ENCODE data around the gene MGMT.

DNA sequence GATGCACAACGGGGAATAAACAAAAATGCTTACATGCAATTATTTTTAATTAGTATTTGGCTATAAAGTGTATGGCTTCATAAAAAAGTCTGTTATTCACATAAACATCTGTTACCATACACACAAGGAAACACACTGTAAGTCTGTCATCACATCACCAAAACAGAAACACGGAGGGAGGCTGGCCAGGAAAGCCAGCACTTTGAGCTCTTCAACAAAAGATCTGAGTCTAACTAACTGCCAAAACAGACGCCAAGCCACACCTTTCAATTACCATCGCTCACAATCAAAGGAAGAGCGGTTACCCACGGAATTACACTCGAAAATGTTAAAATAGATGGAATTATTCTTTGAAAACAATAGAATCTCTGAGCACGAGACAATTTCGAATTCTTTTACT is 49.2 kb upstream of the MGMT start:
- TF ChIP-seq, protein P1, sequence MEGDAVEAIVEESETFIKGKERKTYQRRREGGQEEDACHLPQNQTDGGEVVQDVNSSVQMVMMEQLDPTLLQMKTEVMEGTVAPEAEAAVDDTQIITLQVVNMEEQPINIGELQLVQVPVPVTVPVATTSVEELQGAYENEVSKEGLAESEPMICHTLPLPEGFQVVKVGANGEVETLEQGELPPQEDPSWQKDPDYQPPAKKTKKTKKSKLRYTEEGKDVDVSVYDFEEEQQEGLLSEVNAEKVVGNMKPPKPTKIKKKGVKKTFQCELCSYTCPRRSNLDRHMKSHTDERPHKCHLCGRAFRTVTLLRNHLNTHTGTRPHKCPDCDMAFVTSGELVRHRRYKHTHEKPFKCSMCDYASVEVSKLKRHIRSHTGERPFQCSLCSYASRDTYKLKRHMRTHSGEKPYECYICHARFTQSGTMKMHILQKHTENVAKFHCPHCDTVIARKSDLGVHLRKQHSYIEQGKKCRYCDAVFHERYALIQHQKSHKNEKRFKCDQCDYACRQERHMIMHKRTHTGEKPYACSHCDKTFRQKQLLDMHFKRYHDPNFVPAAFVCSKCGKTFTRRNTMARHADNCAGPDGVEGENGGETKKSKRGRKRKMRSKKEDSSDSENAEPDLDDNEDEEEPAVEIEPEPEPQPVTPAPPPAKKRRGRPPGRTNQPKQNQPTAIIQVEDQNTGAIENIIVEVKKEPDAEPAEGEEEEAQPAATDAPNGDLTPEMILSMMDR (conservative IDR thresholded peaks at IDR 0.05; ENCODE audit: low read depth in 2 of 2) = no peak
- TF ChIP-seq POLR2AphosphoS5 (IDR thresholded peaks at IDR 0.05; ENCODE audit: low read depth) = no peak
- TF ChIP-seq, protein P2, sequence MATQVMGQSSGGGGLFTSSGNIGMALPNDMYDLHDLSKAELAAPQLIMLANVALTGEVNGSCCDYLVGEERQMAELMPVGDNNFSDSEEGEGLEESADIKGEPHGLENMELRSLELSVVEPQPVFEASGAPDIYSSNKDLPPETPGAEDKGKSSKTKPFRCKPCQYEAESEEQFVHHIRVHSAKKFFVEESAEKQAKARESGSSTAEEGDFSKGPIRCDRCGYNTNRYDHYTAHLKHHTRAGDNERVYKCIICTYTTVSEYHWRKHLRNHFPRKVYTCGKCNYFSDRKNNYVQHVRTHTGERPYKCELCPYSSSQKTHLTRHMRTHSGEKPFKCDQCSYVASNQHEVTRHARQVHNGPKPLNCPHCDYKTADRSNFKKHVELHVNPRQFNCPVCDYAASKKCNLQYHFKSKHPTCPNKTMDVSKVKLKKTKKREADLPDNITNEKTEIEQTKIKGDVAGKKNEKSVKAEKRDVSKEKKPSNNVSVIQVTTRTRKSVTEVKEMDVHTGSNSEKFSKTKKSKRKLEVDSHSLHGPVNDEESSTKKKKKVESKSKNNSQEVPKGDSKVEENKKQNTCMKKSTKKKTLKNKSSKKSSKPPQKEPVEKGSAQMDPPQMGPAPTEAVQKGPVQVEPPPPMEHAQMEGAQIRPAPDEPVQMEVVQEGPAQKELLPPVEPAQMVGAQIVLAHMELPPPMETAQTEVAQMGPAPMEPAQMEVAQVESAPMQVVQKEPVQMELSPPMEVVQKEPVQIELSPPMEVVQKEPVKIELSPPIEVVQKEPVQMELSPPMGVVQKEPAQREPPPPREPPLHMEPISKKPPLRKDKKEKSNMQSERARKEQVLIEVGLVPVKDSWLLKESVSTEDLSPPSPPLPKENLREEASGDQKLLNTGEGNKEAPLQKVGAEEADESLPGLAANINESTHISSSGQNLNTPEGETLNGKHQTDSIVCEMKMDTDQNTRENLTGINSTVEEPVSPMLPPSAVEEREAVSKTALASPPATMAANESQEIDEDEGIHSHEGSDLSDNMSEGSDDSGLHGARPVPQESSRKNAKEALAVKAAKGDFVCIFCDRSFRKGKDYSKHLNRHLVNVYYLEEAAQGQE (IDR thresholded peaks at IDR 0.05; ENCODE audit: unreplicated experiment) = no peak
- TF ChIP-seq JUNB (IDR thresholded peaks at IDR 0.05; ENCODE audit: unreplicated experiment) = no peak
- TF ChIP-seq EZH2 (IDR thresholded peaks at IDR 0.05; ENCODE audit: low read depth, unreplicated experiment) = no peak
- no peak for TF ChIP-seq EZH2phosphoT487 (IDR thresholded peaks at IDR 0.05; ENCODE audit: unreplicated experiment)
- no peak for TF ChIP-seq CREB1 (CRISPR knock-in tag; IDR thresholded peaks at IDR 0.05; ENCODE audit: low read depth)
- TF ChIP-seq ZNF114 (CRISPR knock-in tag; IDR thresholded peaks at IDR 0.05) = no peak
- no peak for TF ChIP-seq NANOG (IDR thresholded peaks at IDR 0.05; ENCODE audit: borderline replicate concordance)
- TF ChIP-seq STAT1 (IDR thresholded peaks at IDR 0.05; ENCODE audit: unreplicated experiment) = no peak
